Suppressor macrophage treated with lipopolysaccharide for 4 hours (primary cell): ENCODE results near the gene SAMD11.
A peak's percentile ranks its signal among the peaks of the same experiment; 100 is the strongest.
"Not testable (repeated sequence)": the region's sequence is repeated elsewhere in the genome, so short reads cannot be mapped to it uniquely, and the experiment has no call there.

ENCODE experiments used
- DNase-seq: peaks from one replicate; pipeline ENCODE4 v3.0.0-alpha.2; 2020

The SAMD11 gene

DNA sequence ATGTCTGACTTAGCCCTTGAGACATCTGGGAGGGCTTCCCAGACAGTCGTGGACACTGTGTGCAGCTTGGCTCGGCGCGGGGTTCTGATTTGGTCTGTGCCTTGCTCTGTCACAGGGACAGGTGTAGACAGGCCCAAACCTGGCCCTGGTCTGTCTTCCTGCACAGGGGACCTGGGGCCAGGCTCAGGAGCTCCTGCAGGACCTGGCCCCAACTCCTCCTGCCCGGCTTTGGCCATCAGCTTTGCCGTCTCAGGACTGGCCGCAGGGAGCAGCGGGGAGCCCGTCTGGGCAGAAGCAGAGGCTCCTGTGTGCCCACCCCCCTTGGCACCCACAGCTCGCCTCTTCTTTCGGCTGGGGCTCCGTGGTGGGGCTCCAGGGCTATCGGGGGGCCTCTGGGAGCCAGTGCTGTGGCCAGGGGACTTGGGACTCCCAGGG lies 56.4 kb downstream of the SAMD11 start:
- DNase-seq = no peak

DNA sequence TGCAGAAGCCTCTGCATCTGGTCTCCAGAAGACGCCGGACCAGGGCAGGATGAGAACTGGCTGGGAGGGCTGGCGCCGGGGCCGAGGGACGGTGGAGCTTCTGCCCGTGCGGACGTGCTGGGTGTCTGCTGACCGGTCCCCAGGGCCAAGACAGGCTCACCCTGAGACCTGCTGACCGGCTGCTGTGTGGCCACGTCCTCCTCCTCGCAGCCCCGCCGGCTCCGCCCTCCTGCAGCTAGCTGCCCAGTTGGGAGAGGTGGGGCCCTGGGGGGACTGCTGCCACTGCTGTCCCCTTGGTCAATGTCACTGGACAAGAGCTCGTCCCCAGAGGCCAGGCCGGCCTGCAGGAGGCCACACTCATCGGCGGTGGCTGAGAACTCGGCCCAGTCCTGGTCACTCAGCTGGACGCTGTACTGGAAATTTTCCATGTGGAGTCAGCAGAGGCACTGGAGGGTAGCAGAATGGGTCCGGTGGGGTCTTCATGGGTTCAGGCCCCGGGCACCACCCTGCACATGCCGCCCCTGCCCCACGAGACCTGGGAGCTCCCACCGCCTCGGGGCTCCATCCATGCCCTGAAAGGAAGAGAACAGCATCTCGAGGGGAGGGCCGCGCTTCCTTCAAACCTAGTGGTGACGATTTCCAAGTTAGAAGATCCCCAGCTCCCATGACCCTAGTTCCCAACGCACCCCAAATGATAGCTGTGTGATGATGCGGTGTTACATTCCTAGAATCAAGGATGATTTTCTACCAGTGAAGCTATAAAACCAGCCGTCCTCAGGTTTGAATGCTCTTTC lies 57.1 kb downstream of the SAMD11 start:
- DNase-seq = no peak

GRCh38 chr1:981491-981954 lies 57.8 kb downstream of the SAMD11 start:
- no peak for DNase-seq

DNA sequence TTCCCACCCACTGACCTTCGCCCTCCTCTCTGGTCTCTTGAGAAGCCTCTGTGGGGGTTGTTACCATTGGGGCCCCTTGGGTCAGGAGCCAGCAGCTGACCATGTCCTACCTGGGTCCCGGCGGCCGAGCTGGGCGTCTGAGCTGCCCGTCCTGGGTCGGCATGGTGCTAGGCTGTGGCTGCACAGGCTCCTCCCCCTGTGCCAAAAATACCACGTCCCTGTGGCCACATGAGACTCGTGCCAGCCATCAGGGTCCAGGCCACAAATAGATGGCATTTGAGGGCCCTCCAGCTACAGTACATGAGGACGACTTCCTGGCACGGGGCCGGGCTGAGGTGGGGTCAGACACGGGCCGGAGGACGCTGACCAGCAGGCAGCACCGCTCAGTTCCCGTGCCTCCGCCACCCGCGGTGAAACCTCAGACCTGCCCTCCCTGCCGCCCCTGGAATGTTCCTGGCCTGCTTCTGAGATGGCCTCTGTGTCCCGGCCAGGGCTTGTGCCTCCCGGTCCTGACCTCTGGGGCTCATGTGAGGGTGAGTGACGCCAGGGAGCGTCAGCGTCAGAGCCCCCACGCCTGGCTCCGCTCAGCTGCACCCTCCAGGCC lies 58.3 kb downstream of the SAMD11 start, which contains the start of gene PERM1:
PERM1 (minus strand) TSS at position 139 of the 604 bp plus-strand sequence. CDS start 1,064 bp downstream, outside the sequence.
- DNase-seq = no peak

- DNase-seq = no peak
These were observed 59.2 kb downstream of the SAMD11 start for GRCh38 chr1:982765-983436.

DNA sequence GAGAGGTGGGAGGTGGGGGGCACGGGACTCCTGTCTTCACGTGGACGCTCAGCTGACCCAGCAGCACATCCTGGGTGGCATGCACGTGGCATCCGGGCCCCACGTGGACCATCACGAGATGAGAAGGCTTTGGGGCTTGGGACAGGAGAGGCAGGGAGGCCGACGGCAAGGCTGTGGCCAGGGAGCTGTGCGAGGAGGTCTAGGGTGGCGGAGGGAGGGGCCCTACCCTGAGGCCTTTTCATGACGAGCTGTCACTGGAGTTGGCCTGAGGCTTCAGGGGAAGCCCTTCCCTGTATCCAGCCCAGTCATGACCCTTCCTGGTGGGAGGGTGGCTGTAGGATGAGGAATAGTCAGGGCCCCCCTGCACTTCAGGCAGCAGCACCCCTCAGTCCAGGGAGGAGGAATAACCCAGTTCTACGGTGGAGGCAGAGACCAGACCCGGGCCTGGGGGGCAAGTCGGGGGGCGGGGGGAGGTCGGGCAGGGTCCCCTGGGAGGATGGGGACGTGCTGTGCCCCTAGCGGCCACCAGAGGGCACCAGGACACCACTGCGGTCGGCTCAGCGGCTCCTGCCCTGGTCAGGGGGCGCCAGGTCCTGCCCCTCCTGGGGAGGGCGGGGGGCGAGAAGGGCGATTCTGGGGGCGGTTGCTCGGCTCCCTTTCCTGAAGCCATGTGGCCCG lies 60.2 kb downstream of the SAMD11 start:
- DNase-seq = peak; percentile 50

GRCh38 chr1:984476-984814 lies 60.7 kb downstream of the SAMD11 start:
- no peak for DNase-seq

DNA sequence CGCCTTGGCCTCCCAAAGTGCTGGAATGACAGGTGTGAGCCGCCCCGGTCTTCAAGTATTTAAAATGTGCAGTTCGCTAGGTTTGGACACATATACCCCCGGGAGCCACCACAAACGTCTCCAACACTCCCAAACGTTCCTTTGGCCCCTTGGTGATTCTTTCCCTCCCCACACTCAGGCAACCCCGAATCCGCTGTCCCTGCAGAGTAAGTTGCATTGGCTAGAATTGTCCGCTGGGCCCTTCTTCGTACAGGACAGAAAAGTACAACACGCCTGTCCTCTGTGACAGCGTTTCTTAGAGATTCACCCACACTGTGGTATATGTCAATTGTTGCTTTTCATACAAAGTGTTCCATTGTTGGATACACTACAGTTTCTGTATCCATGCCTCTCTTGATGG lies 61.4 kb downstream of the SAMD11 start:
- no peak for DNase-seq

DNA sequence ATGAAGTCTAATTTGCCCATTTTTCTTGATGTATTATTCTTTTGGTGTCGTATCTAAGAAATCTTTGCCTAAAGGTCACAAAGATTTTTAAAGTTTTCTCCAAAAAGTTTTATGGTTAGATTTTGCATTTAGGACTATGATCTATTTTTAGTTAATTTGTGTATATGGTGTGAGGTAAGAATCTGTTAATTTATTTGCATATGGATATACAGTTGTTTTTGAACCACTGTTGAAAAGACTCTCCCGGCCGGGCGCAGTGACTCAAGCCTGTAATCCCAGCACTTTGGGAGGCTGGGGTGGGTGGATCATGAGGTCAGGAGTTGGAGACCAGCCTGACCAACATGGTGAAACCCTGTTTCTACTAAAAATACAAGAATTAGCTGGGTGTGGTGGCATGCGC lies 64.3 kb downstream of the SAMD11 start:
- DNase-seq = not testable (repeated sequence)

DNA sequence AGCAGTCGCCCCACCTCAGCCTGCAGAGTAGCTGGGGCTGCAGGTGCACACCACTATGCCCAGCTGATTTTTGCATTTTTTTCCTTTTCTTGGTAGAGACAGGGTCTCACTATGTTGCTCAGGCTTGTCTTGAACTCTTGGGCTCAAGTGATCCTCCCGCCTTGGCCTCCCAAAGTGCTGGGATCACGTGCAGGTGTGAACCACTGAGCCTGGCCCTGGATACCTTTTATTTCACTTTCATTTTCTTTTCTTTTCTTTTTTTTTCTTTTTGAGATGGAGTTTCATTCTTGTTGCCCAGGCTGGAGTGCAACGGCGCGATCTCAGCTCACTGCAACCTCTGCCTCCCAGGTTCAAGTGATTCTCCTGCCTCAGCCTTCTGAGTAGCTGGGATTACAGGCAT lies 67.6 kb downstream of the SAMD11 start:
- DNase-seq = not testable (repeated sequence)

- no peak for DNase-seq
These were observed 68.2 kb downstream of the SAMD11 start for GRCh38 chr1:991895-992294.

DNA sequence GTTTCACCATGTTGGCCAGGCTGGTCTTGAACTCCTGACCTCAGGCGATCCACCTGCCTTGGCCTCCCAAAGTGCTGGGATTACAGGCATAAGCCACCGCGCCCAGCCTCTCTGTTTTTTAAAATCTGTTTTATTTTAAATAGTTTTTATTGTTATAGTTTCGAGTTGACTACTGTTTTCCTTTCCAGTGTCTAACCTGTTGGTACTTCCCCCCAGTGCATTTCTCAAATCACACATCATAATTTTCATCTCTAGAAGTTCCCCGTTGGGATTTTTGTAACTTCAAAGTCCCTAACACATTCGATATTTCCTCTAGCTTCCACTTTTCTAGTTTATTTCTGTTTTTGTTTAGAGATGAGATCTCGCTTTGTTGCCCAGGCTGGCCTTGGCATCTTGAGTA lies 68.6 kb downstream of the SAMD11 start:
- no peak for DNase-seq

- peak; percentile 21 for DNase-seq
These were observed 69.8 kb downstream of the SAMD11 start for GRCh38 chr1:993379-993995.
